ENCODE results near the gene UNC93A.

- TF ChIP-seq EZH2 (IDR thresholded peaks at IDR 0.05; ENCODE audit: low read length, missing control alignments) (no peak), CTCF (conservative IDR thresholded peaks at IDR 0.05 in 1 of 2, IDR thresholded peaks at IDR 0.05 in 1 of 2; ENCODE audit: low read depth in 1 of 2, low read length in 2 of 2) (no peak)
Measured at GRCh38 chr6:167245591-167245990, 45.5 kb upstream of the UNC93A start.

Data from fibroblast of lung (primary cell).